ENCODE results near the gene CNPY1. TPM values are rescaled to one million over a fixed set of nuclear protein-coding genes. Genes with fewer than 3 reads are reported as not detected.

The CNPY1 gene
- total RNA-seq, 4 donors from 2014 or later, result not detected

DNA sequence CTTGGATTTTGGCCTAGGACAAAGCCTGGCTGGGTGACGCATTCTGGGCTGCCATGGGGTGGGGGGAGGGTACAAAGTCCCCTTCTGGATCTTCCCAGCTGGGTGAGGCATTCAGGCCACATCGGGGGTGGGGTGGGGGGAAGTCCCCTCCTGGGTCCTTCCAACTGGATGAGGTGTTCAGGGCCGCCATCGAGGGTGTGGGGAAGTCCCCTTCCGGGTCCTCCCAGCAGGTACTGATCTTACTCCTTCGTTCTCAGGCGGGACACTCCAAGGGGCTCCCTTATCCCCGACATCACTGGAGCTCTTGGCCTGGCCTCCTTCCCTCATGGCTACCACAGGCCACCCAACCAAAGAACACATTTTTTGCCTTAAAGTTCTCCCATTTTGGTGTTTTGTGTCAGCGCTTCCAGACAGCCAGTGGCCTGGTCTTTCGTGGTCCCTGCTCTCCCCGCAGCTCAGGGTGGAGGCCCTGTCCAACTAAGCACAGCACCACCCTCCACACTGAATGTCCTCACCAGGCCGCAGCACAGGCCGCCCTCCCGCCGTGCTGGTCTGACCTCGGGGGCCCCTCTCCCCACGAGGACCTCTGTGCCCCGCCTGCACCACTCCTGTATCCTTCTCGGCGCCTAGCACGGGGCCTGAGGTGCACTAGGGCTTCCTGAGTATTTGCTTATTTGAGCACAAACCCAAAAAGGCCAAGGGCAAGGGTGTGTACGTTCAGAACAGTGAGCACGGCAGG, 49.9 kb downstream of the CNPY1 start:
- Histone ChIP-seq H3K27ac (replicated peaks in 1 of 4) (no peak overlapping the region), H3K27me3 (peaks cover 0 to 76% (median 13%) of the 10 kb centered on the region in 4 donors), H3K36me3 (no peaks in the 10 kb centered on the region), H3K4me3 (no peak overlapping the region), H3K9me3 (no peaks in the 10 kb centered on the region), H3K4me1 (peaks cover 0 to 3% (median 3%) of the 10 kb centered on the region in 4 donors)
- DNase-seq (ENCODE audit: extremely low spot score), result no peak
- 87% methylated on average over 20 of the region's 23 CpGs for WGBS
- intact Hi-C loops (cut with DNase I), result no loop called here
- TF ChIP-seq, protein P1, sequence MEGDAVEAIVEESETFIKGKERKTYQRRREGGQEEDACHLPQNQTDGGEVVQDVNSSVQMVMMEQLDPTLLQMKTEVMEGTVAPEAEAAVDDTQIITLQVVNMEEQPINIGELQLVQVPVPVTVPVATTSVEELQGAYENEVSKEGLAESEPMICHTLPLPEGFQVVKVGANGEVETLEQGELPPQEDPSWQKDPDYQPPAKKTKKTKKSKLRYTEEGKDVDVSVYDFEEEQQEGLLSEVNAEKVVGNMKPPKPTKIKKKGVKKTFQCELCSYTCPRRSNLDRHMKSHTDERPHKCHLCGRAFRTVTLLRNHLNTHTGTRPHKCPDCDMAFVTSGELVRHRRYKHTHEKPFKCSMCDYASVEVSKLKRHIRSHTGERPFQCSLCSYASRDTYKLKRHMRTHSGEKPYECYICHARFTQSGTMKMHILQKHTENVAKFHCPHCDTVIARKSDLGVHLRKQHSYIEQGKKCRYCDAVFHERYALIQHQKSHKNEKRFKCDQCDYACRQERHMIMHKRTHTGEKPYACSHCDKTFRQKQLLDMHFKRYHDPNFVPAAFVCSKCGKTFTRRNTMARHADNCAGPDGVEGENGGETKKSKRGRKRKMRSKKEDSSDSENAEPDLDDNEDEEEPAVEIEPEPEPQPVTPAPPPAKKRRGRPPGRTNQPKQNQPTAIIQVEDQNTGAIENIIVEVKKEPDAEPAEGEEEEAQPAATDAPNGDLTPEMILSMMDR (IDR thresholded peaks at IDR 0.05), result no peak
- TF ChIP-seq POLR2AphosphoS5 (IDR thresholded peaks at IDR 0.05) (no peak), EP300 (IDR thresholded peaks at IDR 0.05) (no peak), POLR2A (IDR thresholded peaks at IDR 0.05; ENCODE audit: low read depth) (no peak)

DNA sequence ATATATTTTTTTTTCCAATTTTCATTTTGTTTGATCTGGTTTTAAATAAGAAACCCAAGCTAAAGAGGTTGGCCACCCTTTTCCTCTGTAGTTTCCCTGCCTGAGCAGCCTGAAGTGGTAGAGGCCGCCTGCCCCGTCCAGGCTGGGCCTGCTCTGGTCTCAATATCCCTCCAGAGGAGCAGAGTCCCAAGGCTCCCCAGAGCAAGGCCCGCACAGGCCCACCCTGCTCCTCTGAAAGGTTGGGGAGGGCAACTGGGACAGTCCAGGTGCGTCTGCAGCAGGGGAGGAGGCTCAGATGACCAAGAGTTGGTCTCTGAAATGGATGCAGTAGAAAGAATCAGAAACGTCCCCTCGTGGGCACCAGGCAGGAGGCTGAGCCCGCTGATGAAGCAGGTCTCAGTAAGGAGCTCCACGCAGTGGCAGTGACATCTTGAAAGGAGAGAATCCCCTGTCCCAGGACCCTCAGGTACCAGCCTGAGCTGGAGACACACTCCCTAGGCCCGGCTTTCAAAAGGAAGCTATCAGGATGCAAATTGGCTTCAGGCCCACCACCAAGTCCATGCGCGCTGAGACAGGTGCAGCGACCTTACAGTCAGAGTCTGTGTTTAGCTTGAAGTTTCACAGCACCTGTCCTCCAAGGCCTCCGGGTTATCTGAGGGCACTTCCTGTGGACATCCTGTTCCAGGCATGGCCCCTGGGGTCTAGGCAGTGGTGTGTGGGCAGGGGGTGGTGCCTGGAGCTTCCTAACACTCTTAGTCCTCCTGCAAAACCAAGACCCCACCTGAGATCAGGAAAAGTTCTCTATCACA, 50.7 kb downstream of the CNPY1 start:
- WGBS, result 92% methylated on average over 7 of the region's 13 CpGs
- Histone ChIP-seq H3K36me3 (no peaks in the 10 kb centered on the region), H3K4me3 (no peak overlapping the region), H3K27me3 (peaks cover 0 to 76% (median 13%) of the 10 kb centered on the region in 4 donors), H3K4me1 (peaks cover 7 to 11% (median 9%) of the 10 kb centered on the region in 4 donors), H3K27ac (replicated peaks in 1 of 4) (no peak overlapping the region), H3K9me3 (no peaks in the 10 kb centered on the region)
- no peak for TF ChIP-seq POLR2AphosphoS5 (IDR thresholded peaks at IDR 0.05)
- TF ChIP-seq, protein P1 (IDR thresholded peaks at IDR 0.05), result no peak
- no peak for TF ChIP-seq EP300 (IDR thresholded peaks at IDR 0.05)
- no peak for TF ChIP-seq POLR2A (IDR thresholded peaks at IDR 0.05; ENCODE audit: low read depth)
- intact Hi-C loops (cut with DNase I), result no loop called here
- DNase-seq (ENCODE audit: extremely low spot score), result no peak

DNA sequence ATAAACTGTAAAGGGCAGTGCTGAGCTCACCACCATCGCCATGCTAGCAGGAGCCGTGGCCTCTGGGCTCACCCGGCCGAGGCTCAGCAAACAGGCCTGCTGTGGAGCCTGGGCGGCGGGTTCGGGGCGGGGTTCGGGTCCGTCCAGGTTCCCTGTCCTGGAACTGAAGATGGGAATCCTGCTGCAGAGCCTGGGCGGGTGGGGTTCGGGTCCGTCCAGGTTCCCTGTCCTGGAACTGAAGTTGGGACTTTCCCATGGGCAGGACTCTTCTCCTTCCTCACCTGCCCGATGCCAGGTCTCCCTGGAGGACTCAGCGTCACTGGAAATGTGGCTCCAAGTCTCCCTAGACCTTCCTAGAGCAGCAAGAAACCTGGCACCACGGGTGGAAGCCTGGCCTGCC, 51.8 kb downstream of the CNPY1 start:
- no peak for DNase-seq (ENCODE audit: extremely low spot score)
- WGBS, result 89% methylated on average over 13 of the region's 16 CpGs
- intact Hi-C loops (cut with DNase I), result no loop called here
- Histone ChIP-seq H3K27me3 (peaks cover 0 to 80% (median 13%) of the 10 kb centered on the region in 4 donors), H3K4me3 (no peak overlapping the region), H3K4me1 (peaks cover 11 to 19% (median 16%) of the 10 kb centered on the region in 4 donors), H3K9me3 (no peaks in the 10 kb centered on the region), H3K36me3 (no peaks in the 10 kb centered on the region), H3K27ac (replicated peaks in 1 of 4) (no peak overlapping the region)
- TF ChIP-seq, protein P1 (IDR thresholded peaks at IDR 0.05), result no peak
- TF ChIP-seq POLR2AphosphoS5 (IDR thresholded peaks at IDR 0.05) (no peak), POLR2A (IDR thresholded peaks at IDR 0.05; ENCODE audit: low read depth) (no peak), EP300 (IDR thresholded peaks at IDR 0.05) (no peak)

DNA sequence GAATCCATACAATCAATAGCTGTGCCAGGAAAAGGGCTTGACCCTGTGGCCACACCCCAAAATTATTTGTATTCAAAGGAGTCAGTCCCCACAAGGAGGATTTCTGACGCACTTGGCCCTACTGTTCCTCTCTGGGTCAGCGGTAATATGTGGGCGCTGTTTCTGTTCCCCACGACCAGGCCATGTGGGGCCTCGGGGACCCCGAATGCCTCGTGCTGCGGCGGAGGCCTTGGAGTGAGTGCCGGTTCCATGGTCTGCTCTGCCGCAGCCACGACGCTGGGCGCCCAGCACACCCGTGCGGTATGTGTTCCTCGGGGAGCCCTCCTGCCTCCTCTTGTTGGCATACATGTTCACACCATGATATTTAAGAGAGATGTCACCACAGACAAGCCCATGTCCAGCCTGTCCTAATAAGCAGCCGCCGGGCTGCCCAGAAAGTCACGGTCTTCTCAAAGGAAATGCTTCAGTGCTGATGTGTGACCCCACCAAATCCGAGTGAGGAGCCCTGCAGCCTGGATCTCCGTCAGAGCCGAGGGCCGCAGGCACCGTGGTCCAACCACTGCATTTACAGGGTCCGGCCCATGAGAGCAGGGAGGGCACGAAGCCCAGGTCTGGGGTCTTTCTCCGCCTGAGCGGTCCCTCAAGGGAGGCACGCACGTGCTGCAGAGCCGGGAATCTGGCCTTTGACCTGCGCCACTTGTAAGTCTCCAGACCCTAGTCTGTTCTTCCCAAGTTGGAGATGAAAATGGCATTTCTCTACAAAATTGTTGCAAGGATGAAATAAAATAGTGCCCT, 52.4 kb downstream of the CNPY1 start:
- intact Hi-C loops (cut with DNase I), result no loop called here
- Histone ChIP-seq H3K36me3 (no peaks in the 10 kb centered on the region), H3K4me3 (no peak overlapping the region), H3K27me3 (peaks cover 0 to 81% (median 11%) of the 10 kb centered on the region in 4 donors), H3K4me1 (peaks cover 11 to 19% (median 16%) of the 10 kb centered on the region in 4 donors), H3K9me3 (no peaks in the 10 kb centered on the region), H3K27ac (replicated peaks in 1 of 4) (no peak overlapping the region)
- WGBS, result 90% methylated on average over 11 of the region's 33 CpGs
- TF ChIP-seq EP300 (IDR thresholded peaks at IDR 0.05) (no peak), POLR2A (IDR thresholded peaks at IDR 0.05; ENCODE audit: low read depth) (no peak), POLR2AphosphoS5 (IDR thresholded peaks at IDR 0.05) (no peak)
- TF ChIP-seq, protein P1 (IDR thresholded peaks at IDR 0.05), result no peak
- DNase-seq (ENCODE audit: extremely low spot score), result no peak
